Left ventricle myocardium superior (tissue), 1 donor: ENCODE data around the gene ACVR2A. TPM values are rescaled to one million over a fixed set of nuclear protein-coding genes. Genes with fewer than 3 reads are reported as not detected.

Source experiments
- ATAC-seq: fragments of 200-7000 bp; cut with Tn5 transposase; one replicate; pipeline ENCODE4 v1.9.1; 2020; ENCODE audit warnings: mild to moderate bottlenecking, moderate library complexity
- DNase-seq: peaks from one replicate; pipeline ENCODE4 v3.0.0-alpha.2; 2020
- intact Hi-C: fragments of 100-400 bp; cut with micrococcal nuclease; formaldehyde crosslinking; loops from one replicate; pipeline ENCODE4 v1.11.0; 2022
- long read RNA-seq: library from polyadenylated mRNA; unstranded; transcript quantifications from one replicate; pipeline ENCODE4 v2.0.0, GENCODE V29; 2021
- total RNA-seq: library from RNA; stranded (reverse); fragmentation: NEBNext Ultra II Directional; extraction: Animal tissue kit (Norgen Biotek cat#: 25700); gene quantifications from one replicate; pipeline ENCODE4 v1.2.1, GENCODE V29; 2021
- donor health status: DM: no; HTN: yes; CAD: no; lungs with severe emphysema.

ACVR2A gene
- total RNA-seq: 9.4 TPM
- long read RNA-seq, full-length matches to known transcripts: 1 of 3 reads
- long read RNA-seq, partial matches to known transcripts: 0 of 3 reads
- long read RNA-seq, other reads (novel, unspliced or antisense): 2 of 3 reads

DNA sequence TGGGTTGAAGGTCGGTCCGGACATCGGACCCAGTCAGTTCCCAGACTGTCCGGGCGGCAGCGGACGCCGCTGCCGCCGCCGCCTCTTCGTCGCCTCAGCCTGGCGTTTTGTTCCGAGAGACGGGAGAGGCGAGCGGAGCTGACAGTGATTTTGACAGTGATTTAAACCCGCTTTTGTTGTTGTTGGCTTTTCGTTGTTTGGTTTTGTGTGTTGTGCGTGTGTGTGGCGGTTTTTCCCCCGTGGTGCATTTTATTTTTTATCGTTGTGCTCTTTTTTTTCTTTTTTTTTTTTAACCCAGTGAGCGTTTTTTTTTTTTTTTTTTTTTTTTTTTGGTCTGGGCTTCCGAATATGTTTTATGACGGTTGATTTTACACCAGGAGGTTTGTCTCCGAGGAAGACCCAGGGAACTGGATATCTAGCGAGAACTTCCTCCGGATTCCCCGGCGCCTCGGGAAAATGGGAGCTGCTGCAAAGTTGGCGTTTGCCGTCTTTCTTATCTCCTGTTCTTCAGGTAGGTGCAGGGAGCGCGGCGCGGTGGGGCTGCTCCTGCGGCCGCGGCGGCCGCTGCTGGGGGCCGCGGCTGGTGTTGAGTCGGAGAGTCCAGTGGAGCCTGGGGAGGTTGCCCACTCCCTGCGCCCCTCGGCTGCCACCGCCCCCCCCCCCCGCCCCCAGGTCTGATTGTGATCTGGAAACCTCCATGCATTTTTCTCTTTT is at the start of gene ACVR2A:
TSS of gene ACVR2A (plus strand) at position 333 of the 714 bp plus-strand sequence. CDS start at position 457, 124 bp downstream.
- intact Hi-C loops: loop anchor here (10.0 kb wide), 1 partner anchor 170 kb away; no protein-coding TSS in a partner anchor
- DNase-seq: peak; percentile 52
- ATAC-seq: peak; percentile 38

DNA sequence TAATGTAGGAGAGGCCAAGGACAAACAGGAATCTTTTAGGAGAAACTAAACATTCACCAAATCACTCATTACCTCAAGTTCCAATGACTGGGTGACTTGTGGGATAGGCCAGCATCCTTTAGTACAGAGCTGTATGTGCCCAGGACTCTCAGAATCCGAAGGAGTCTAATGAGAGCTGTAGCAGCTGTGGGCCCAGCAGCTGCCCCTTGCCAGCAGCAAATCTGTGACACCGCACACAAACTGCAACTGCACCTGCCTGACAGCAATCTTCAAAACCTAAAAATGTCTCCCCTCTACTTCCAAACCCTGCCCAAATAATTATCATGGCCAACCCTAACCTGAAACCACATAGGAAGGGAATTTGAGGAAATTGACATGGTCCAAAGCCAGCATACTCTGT is 44.5 kb upstream of the ACVR2A start:
- no peak for ATAC-seq
- intact Hi-C loops: no loop called here
- DNase-seq: no peak

DNA sequence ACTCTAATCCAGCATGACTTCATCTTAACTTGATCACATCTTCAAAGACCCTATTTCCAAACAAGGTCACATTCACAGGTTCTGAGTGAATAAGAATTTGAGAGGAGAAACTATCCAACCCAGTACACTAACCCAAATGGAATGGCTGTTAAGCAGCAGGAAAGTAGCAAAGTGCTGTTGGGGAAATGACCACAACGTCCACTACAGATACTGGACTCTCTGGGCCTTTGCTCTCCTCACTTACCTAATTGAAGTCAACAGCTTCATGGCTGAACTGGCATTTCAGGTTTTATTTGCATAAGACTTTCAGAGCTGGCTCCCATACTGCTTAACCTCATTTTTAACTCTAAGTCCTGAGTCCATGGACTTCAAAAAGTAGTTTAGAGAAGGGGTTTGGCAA is 38.0 kb upstream of the ACVR2A start:
- ATAC-seq (no peak), DNase-seq (no peak)
- intact Hi-C loops: no loop called here

DNA sequence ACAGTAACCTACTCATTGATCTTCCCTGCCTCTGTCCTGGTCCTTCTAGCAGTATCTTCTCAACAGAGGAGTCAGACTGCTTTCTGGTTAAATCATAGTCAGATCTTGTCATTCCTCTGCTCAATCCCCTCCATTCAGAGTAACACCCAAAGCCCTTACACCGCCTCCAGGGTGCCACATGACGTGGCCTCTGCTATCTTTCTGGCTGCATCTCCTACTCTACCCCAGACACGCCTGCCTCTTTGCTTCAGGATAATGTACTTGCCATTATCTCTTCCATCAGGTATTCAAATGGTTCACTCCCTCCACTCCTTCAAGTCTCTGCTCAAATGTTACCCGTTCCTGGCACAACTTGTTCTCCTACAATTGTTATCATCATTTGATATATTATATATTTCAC is 36.3 kb upstream of the ACVR2A start:
- intact Hi-C loops: no loop called here

DNA sequence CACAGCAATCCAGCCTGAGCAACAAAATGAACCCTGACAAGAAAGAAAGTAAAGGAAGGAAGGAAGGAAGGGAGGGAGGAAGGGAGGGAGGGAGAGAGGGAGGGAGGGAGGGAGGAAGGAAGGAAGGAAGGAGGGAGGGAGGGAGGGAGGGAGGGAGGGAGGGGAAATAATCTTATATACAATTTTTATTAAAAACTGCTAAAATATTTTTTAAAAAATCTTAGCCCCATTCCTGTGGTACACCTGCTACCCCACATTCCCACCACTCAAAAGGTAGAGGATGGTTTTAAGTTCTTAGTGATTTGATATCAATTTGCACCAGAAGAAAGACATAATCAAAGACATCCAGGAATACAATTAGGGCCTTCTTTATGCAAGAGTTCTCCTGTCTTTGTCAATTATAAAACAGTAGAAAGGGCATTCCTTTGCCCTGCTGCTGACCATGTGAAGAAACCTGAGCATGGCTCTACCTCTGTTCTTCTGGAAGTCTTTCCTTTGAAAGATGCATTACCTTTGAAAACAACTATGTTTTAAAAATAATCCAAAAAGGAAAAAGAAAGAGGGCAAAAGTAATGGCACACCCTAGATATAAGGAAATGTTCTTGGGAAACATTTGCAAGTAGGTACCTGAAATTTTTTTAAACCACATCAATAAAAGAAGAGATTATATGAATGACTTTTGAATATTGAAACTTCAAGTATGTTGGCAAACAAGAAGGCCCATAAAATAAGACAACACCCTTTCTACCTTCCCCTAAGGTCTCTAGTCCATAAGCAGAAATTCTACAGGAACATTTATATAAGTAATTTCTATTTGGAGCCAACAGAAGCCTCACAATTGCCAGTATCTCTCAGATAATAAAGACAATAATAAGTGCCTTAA is 33.7 kb upstream of the ACVR2A start:
- ATAC-seq (no peak), DNase-seq (no peak)
- intact Hi-C loops: no loop called here

More for the DNA sequence above, 36.3 kb upstream of the ACVR2A start:
- DNase-seq (no peak), ATAC-seq (no peak)

DNA sequence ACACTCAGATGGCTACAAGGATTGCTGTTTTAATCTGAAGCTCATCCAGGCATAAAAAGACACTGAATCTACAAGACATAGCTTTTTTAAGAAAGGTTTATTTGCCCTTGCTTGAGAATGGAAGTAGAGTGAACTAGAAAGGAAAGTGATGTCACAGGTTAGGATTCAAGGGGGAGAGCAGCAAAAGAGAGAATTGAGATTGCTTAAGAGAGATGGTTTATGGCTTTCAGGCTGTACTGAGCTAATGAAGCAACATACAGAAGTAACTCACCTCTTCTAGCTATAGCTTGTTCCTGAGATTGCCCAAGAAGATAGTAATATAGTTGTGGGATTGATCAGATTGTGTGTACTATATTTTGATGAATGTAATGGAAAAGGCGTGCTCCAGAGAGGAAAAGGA is 26.1 kb upstream of the ACVR2A start:
- ATAC-seq: no peak
- DNase-seq: no peak
- intact Hi-C loops: no loop called here

DNA sequence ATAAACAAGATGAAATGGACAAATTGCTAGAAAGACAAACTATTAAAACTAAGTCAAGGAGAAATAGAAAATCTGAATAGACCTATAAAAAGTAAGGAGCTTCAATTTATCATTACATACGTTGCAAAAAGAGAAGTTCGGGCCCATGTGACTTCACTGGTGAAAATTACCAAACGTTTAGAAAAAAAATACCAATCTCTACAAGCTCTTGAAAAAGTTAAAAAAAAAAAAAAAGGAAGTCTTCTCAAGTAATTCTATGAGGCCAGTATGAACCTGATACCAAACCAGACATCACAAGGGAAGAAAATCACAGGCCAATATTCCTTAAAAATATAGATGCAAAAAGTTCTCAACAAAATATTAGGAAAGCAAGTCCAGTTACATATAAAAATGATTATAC is 20.2 kb upstream of the ACVR2A start:
- ATAC-seq: no peak
- no peak for DNase-seq
- intact Hi-C loops: no loop called here

DNA sequence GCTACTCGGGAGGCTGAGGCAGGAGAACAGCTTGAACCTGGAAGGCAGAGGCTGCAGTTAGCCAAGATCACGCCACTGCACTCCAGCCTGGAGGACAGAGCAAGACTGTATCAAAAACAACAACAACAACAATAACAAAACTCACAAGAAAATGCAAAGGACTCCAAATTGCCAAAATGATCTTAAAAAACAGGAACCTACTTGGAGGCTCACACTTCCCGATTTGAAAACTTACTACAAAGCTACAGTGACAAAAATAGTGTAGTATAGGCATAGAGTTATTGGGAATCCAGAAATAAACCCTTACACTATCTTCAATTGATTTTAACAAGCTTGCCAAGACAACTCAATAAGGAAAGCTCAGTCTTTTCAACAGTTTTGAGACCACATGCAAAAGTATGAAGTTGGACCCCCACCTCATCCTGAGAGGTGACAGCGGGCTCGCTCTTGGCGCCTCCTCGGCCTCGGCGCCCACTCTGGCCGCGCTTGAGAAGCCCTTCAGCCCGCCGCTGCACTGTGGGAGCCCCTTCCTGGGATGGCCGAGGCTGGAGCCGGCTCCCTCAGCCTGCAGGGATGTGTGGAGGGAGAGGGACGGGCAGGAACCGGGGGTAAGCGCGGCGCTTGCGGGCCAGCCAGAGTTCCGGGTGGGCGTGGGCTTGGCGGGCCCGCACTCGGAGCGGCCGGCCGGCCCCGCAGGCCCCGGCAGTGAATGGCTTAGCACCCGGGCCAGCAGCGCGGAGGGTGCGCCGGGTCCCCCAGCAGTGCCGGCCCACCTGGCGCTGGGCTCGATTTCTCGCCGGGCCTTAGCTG is 18.3 kb upstream of the ACVR2A start:
- no peak for DNase-seq
- intact Hi-C loops: no loop called here
- ATAC-seq: no peak

DNA sequence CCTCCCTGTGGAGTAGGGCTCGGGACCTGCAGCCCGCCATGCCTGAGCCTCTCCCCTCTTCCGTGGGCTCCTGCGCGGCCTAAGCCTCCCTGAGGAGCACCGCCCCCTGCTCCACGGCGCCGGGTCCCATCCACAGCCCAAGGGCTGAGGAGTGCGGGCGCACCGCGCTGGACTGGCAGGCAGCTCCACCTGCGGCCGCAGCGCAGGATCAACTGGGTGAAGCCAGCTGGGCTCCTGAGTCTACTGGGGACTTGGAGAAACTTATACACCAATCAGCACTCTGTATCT is 17.8 kb upstream of the ACVR2A start:
- intact Hi-C loops: no loop called here
- DNase-seq: peak; percentile 25
- ATAC-seq: no peak

DNA sequence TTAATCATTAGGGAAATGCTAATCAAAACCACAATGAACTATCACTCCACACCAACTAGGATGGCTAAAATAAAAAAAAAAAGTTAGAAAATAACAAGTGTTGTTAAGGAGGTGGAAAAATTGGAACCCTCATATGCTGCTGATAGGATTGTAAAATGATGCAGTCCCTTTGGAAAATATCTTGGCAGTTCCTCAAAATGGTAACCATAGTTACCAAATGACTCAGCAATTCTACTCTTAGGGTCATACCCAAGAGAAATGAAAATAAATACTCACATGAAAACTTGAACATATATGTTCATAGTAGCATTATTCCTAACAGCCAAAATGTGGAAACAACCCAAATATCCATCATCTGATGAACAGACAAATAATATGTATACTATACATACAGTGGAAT is 15.7 kb upstream of the ACVR2A start:
- DNase-seq (no peak), ATAC-seq (no peak)
- intact Hi-C loops: no loop called here

DNA sequence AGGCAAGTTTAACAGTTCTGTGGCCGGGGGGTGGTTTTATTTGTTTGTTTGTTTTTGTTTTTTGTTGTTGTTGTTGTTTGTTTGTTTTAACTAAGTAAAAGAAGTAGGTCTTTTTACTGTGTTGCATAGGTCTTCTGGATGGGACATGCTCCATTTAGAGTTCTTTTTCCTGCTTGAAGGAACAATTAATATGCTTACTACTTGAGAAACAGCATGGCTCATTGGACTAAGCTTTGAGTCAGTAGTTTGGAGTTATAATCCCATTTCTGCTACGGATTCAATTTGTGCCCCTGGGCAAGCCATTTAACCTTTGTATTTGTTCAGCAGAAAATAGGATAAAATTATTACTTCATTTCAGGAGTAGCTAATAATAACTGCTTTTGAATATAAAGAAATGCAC is 8.7 kb upstream of the ACVR2A start:
- intact Hi-C loops: no loop called here
- no peak for DNase-seq
- no peak for ATAC-seq

DNA sequence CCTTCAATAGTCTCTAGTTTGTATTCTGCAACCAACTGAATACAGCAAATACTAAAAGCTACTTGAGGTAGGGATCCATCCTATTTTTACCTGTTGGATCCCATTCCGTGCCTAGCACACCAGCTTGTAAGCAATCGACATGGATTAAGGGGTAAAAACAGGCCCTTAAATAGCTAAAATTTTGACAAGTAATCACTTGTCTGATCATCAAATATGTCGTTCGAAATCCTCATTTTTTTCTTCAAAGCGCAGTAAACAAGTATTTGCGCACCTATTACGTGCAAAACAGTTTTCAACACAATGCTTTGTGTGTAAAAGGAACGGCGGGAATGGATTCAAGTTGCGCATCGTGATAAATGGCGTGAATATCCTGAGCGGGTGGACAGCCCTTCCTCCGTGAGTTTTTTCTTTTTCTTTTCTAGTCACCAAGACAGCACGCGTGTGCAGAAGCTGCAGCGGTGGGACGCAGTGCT is 1.4 kb upstream of the ACVR2A start:
- no peak for DNase-seq
- intact Hi-C loops: loop anchor here (10.0 kb wide), 1 partner anchor 171 kb away; no protein-coding TSS in a partner anchor
- no peak for ATAC-seq

DNA sequence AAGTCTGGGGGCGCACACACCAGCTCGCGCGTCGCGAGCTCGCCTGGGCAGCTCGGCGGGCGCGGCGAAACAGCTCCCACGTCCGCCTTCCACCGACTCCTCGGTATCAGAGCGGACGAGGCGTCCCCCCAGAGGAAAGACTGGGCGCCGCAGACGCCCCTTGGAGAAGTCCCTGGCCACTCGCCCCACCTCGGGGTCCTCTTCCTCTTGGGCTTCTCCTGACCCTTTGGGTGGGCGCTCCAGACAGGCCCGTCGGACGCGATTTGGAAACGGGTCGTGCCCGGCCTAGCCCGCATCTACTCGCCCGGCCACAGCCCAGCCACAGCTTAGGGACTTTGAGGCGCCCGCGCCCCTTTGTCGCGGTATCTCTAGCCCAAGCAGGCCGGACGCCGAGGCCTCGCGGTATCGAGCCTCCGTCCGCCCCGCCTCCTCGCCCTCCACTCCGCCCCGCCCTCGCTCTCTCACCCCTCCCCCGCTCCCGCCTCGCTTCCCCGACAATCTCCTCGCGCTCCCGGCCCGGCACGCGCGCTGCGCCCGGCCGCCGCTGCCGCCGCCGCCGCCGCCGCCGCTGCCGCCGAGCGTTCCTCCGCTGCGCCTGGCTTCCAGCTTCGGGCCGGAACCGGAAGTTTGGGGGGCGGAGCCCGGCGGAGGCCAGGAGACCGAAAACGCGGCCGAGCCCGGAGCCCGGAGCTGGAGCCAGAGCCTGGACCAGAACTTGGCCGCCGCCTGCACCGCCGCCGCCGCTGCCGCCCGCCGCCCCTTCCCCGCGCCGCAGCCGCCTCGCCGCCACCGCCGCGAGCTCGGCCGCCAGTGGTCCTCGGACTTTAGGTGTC is 749 bp upstream of the ACVR2A start:
- ATAC-seq: peak; percentile 96
- DNase-seq: peak; percentile 96
- intact Hi-C loops: loop anchor here (10.0 kb wide), 1 partner anchor 171 kb away; no protein-coding TSS in a partner anchor

DNA sequence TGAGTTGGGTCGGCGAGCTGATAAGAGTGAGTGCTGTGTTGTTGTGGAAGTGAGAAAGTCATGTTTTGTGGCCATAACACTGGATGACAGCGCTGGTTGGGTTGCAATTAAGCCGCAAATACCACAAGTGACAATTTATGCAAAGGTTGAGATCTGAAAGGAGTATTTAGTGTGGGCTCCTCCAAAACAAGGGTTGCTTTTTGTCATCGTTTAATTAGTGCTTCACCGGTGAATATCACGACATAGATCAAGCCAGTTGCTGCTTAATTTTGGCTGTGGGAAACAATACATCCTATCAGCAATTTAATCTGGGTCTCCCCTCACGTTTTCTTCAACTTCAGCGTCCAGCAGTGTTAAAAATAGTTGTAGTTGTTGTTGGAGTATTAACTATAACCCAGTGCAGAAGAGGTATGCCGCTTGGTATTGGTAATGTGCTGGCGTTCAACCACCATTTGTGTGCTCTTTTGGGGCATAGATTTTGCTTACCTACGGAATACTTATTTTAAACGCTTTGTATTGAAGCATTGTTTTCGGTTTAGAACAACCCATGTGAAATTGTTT is 662 bp downstream of the ACVR2A start:
- intact Hi-C loops: loop anchor here (10.0 kb wide), 1 partner anchor 169 kb away; no protein-coding TSS in a partner anchor
- no peak for ATAC-seq
- no peak for DNase-seq

DNA sequence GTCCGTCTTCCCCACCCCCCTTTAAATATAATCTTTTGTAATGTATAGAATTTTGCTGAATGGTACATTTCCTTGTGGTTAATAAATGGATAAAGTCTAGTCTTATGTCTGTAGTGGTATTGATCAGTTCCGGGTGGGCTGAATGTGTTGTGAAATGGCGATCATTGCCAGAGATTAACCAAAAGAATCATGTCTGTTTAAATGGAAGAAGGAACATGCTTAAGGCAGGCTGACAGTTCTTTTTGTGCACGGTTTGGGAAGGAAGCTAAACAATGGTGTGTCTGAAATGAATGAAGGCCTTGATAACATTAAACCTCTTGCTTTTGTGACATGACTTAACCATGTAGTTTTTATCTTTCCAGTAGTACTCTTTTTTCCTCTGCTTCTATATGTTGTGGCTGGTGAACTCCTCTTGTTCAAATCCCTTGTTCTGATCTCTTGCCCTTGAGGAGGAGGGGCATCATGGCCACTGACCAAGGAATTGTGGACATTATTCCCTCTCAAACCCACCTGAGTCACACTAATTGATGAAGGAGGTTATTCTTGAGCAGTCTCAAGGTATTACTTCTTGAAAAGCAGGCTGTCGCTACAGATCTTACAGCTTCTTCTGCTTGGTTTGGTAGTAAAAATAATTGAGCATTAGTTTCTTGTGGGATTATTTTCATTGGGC is 1.7 kb downstream of the ACVR2A start:
- no peak for ATAC-seq
- intact Hi-C loops: loop anchor here (10.0 kb wide), 1 partner anchor 168 kb away; no protein-coding TSS in a partner anchor
- DNase-seq: no peak

DNA sequence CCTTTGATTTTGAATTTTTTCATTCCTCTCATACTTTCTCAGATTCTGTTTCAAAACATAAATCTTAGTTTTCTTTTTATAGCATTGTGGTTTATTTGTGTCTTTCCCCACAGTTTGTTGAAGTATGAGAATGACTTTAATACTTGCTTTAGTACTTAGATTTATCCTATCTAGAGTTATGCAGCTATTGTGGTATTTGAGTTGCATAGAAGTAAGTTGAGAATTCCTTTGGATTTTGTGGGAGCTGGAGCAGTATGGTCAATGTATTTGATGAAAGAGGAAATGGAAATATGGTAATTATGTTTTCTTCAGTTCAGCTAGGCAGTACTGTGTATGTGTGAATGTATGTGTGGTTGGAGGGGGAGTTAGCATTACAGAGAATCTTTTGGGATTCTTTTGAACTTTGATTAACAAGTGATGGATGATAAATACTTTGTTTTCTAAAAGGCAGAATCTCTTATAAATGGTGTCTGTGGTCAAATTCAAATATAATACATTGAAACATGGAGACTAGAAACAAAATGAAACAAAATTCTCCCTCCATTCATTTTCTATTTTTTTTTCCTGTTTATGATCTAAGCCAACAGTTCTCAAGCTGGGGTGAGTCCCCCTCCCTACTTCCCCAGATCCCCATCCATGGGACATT is 3.0 kb downstream of the ACVR2A start:
- intact Hi-C loops: loop anchor here (10.0 kb wide), 1 partner anchor 167 kb away; no protein-coding TSS in a partner anchor
- no peak for DNase-seq
- ATAC-seq: no peak

DNA sequence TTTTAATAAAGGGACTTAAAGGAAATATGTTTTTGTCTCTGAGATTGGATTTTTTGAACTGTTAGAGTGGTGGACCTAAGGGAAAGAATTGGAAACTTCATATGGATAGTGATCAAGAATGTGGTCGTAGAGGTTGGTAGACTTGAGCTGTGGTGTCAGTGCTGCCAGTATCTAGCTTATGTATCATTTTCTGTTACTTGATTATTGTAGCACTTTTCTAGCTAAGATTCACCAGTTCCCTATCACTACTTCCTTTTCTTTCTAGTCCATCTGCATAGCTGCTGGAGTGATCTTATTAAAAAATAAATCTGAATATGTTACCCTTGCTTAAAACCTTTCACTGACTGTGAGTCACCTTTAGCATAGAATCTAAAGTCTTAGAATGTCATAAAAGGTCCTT is 6.0 kb downstream of the ACVR2A start:
- intact Hi-C loops: no loop called here
- no peak for ATAC-seq
- no peak for DNase-seq
